CD4-positive, alpha-beta T cell treated with Interleukin-15 for 4 hours (primary cell): Measurements from ENCODE around the gene ERBB4.
"Not testable (repeated sequence)": the region's sequence is repeated elsewhere in the genome, so short reads cannot be mapped to it uniquely, and the experiment has no call there.

ENCODE experiments used
- DNase-seq: peaks from one replicate; pipeline ENCODE4 v3.0.0-alpha.2; 2020; ENCODE audit warnings: low spot score

ERBB4 gene

DNA sequence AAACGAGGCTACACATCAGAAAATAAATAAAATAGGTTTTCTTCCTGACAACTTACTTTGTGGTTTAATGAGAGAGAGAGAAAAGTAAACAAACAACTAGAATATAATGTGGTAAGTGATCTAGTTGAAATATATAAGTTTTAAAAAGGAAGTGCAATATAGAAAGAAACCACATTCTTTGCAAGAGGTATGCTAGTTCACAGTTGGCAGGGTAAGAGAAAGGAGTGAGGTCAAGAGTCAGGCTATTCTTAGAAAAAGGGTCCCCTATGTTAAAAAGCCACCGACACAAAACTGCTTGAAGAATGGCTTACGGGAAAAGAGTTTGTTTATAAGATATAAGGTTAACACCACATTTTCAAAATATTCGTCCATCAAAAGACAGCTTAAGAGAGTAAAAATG, 462.1 kb downstream of the ERBB4 start:
- DNase-seq, result no peak

DNA sequence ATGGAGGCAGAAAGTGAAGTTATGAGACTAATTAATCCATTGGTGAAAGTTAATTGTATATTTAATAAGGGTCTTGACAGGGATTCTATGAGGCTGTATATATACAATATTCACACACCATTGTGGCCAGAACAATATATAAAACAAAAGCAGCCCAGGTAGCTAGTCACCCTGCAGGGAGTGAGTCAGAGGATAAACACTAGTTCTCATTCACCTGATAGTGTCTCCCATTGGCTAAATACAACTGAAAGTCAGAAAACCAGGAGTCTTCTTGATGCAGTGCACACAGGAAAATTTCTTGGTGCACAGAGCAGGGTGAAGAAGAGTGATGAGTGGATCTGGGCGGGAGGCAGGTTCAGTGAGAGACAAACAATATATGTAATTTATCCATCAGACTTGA, 465.2 kb downstream of the ERBB4 start:
- no peak for DNase-seq

DNA sequence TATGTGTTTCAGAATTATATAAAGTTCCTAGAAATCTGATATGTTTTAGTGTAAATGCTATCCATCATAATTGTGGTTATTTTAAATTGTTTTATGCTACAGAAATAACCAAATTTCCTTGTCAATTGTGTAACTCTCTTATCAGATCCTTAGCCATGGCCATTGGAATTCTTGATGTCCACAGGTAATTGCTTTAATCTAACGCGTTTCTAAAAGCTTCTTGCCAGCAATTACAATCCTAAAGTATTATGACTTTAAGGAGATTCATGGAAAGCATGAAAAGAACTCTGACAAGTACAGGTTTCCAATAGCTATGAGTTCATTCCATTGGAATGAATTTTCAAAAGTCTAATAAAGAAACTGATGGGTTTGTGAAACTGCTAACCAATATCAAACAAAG, 472.1 kb downstream of the ERBB4 start:
- no peak for DNase-seq

DNA sequence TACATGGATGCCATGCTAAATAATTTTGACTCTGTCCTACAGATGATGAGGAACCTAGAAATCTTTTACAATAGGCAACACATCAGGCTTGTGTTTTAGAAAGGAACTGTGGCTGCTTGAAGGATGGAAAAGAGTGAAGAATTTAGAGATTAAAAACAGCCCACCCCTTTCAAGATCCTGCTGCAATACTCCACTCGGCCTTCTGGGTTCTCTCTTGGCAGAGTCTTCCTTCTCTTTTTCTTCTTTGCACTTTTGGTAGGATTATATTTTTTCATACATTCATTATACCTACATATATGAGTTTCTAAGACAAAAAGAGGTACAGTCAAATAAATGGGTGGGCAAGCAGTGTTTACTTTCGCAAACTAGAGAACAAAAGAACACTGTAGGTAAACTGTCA, 474.3 kb downstream of the ERBB4 start:
- no peak for DNase-seq

DNA sequence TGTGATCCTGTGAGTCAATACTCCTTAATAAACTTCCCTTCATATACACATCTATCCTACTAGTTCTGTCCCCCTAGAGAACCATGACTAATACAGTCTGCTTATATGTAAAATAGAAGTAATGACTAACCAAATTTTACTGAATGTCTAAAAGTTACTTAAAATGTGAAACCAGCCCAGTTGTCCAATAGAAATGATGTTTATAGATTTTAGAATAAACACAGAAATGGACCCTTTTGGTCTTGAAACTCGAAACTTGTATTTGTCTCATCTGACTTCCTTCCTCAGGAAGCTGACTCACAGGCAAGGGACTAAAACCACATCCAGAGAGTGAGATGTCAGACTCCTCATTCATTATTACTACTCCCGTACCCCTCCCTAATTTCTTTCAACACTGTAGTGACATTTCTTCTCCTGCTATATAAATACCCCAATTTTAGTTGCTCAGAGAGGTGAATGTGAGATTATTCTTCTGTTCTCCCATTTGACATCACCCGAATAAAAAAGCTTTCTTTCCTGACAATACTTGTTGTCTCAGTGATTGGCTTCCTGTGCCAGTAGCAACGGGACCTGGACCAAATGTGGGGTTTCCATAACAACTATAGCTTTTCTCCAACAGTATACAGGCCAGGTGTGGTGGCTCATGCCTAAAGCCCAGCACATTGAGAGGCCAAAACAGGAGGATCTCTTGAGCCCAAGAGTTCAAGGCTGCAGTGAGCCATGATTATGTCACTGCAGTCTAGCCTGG, 486.0 kb downstream of the ERBB4 start:
- DNase-seq, result no peak

DNA sequence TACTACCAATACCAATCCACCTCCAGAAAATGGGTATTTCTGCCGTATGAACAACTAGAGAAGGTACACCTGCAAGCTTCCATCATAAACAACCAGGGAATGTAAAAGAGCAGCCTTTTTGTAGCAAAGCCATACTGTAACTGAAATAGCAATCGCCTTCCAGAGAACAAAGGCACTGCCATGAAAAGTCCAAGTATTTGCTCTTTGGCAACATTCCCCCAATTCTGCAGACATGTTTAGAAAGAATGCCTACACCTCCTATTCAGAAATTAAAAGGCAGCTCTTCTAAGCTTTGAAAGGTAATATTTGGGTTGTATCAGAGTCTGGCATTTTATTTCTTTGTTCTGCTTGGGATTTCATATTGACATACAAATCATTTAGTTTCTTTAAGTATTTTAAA, 487.7 kb downstream of the ERBB4 start:
- DNase-seq, result no peak

DNA sequence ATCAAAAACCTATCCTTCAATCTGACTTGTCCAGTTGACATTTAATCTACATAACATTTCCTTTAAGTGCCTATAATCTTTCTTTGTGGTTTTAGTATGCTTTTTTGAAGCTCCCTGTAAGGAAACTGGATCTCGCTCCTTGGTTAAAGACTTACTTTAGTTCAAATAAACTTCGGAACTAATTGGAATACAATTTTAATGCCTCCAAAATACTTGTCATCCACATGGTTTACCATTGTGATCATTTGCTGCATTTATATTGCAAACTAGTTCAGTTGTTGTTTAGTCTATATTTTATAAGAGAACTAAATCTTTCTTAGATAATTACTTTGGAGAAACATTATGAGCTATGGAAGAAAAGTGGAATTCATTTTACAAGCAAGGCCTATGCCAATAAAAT, 496.0 kb downstream of the ERBB4 start:
- DNase-seq, result no peak

DNA sequence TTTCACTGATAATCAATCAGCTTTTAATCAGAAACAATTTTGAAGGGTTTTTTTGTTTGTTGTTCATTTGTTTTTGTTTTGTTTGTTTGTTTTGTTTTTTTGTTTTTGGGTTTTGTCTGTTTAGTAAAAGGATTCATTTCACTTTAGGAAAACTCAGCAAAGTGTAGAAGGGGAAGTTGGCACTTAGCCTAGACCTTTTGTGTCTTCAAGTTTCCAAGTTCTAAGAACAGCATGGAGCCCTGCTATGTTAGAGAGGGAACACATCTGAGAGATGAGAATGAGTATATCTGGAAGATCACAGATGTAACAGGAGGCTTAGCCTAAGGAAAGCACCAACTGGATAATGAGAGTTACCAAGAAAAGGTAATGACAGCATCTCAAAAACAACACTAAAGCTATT, 501.5 kb downstream of the ERBB4 start:
- DNase-seq, result no peak

DNA sequence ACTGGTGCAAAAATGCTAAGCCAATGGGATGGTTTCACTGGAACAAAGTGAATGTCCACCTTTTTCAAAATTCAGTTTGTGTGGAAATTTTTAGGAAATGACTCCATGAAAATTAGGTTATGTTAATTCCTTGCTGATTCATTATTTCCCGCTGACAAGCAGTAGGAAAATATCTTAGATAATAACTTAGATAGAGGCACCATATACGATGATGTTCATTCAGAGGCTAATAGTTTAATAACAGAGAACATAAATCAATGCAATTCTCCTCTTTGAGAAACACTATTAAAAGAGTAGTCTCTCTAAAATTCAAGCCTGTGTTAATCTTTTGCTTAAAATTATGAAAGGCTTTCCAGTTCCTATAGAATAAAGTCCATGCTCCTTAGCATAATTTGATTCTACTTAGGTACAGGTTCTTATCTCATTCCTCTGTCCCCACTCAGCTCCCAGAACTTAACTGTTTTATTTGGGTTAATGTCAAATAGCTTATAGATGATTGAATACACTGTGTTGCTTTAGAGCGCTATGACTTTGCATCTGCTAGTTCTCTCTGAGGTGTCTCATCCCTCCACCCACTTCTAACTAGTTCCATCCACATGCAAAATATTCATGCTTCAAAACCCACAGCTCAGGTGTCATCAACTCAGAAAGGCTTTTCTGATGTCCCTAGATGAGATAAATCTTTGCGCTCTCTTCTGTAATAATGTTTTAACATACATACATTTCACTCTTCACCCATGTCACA, 503.6 kb downstream of the ERBB4 start:
- DNase-seq, result no peak

DNA sequence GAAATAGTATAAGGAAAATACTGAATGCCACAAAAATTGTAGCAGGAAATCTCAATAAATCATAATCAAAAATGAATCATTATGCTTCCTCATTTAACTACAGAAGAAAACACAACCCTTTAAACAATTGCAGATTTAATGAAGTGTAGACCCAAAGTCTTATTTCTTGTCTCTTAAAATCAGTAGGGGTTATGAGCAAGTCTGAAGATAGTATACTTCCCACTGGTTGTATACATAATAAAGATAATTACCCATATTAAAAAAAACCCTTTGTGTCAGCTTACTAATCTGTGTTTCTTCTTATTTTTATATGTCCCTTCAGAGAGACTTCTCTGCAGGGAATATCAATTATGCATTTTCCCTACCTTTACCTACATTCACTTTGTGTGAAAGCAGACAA, 504.7 kb downstream of the ERBB4 start:
- no peak for DNase-seq

DNA sequence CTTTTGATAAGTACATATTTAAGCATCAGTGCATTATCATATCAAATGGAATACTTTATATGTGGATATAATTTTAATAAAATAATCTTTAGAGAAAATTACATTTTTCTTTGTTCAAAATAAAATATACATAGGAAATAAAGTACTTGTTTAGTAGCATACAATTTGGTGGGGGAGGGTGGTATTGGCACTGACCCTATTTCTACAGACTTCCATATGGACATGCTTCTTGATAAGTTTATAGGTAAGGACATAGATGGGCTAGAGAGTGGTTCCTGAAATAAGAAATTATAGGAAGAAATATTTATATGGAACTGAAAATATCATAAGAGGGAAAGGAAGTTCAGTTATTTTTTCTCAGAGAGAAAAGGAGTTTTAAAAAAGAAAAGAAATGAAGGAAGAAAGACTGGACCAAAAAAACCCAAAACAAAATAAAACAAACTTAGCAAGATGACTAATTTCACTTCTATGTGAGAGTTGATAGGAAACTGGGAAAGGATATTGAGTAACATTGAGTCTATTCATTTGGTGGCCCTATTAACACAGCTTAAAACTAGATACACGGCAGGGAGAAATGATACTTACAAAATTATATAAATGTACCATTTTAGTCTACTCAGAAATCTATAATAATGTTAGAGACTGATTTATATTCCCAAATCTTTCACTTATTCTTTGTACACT, 505.9 kb downstream of the ERBB4 start:
- no peak for DNase-seq

DNA sequence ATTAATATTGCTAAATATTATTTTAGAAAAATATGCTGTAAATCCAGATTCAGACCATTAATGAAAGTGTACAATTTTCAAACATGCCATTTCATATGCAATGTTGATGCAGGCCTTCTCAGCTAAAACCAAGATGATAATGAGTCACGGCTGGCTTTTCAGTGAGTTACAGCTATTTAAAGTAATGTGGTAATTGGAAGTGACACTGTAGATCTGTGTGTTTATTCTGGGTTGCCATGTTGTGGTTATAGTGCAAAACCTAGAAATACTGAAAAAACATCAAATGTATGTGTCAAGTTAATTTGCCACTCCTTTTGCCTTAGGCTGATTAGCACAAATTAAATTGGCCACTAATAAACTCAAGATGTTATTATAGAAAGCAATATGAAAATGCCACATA, 506.6 kb downstream of the ERBB4 start:
- no peak for DNase-seq

DNA sequence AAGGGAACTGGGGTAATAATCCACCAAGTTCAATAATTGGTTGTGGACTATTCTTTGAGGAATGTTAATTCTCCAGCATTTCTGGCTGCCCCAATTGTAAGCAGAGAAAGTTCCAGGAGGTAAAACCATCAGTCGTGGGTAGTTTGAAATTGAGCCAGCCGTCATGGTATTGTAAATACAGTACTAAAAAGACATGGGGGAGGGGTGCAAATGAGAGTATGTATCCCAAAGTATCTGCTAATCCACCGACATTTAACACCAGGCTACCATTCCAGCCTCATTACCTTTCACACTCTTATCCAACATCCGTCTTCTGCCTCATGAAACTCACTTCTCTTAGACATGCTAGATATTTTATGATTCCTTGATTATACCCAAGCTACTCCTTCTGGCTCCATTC, 507.9 kb downstream of the ERBB4 start:
- no peak for DNase-seq

DNA sequence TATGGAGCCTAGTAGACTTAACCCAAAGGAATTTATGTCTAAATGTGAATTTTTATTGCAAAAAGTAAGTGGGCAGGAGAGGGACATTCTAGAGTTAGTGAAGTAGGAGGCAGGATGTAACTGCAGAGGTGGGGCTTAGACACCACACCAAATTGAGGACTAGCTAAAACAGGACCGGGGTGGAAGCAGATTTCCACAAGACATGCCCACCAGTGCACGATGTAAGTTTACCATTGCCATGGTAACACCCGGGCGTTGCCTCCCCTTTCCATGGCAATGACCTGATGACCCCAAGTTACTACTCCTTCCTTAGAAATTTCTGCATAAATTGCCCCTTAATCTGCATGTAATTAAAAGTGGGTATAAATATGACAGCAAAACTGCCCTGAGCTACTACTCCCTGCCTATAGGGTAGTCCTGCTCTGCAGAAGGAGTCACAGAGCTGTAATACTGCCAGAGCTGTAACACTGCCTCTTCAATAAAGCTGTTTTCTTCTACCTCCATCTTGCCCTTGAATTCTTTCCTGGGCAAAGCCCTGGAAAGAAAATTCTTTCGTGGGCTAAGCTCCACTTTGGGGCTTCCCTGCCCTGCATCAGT, 509.7 kb downstream of the ERBB4 start:
- no peak for DNase-seq

DNA sequence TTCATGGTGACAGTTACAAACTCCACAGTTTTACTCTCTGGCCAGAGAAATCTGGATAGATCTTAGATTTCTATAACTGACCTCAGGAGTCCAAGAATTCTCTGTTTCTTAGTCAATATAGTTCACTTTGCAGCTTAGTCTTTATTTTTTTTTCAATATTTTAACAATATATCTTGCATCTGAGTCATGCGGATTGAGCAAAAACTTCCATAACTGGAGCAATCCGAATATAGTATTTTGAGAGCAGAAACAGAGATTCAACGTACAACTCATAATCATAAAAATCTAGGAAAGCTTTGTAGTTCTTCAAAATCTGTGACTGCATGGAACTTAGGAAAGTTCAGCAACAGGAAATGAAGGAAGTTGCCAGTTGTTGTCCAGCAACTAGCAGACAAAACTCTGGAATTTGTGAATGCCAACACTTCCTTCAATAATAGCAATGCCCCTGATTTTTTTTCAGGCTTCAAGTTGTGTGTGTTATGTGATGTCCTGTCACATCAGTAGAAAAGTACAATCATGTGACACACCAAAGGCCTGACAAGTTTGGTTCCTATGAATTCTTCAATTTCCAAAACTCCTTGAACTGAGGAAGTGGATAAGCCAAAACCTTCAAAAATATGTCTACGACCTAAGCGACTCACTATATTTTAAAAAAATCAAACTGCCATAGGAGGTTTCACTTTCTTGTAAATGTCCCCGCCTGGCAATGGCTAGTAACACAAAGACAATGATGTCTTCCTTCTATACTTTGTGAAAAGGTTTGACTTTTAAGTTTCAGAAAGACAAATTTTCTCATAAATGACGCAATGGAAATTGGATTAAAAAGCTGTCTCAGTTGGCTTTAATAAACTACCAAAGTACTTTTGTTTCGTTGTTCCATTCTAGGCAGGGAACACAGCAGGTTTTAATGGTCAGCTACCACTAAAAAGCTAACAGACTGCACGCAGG, 510.6 kb downstream of the ERBB4 start:
- no peak for DNase-seq

DNA sequence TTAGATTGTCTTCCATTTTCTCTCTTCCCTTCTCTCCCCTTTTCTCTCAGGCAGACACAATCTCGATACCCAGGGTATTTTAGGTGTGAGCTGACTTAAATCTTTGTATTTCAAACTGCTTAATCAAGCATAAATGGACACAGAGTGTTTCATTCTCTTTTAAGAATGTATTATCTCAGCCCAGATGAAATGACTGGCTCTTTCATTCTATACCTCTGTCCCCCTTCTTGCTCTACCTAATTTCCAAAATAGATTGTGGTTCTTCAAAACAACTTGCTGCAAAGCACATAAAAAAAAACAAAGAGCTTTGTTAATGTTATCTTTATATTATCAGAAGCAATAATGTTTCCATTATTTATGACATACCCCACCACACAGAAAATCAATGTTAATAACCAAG, 514.6 kb downstream of the ERBB4 start:
- no peak for DNase-seq

DNA sequence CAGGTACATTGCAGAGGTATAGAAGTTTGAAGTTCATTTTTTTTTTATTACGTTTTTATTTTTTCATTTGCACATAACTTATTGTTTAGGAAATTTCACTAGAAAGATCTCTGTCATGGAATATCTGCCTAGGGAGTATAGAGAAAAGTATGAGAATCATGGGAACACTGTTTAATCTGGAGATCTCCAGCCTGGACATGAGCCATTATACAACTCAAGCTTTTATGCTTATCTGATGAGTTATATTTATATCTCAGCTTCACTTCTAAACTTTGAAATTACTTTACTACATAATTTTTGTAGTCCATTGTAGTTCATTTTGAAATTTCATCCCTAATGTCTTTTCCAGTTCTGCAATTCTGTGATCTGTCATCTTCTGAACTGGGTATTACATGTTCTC, 515.6 kb downstream of the ERBB4 start:
- DNase-seq, result no peak

DNA sequence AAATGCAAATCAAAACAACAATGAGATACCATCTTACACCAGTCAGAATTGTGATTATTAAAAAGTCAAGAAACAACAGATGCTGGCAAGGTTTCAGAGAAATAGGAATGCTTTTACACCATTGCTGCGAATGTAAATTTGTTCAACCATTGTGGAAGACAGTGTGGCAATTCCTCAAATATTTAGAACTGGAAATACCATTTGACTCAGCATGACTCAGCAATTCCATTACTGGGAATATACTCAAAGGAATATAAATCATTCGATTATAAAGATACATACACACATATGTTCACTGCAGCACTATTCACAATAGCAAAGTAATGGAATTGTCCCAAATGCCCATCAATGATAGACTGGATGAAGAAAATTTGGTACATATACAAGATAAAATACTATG, 516.7 kb downstream of the ERBB4 start:
- no peak for DNase-seq

DNA sequence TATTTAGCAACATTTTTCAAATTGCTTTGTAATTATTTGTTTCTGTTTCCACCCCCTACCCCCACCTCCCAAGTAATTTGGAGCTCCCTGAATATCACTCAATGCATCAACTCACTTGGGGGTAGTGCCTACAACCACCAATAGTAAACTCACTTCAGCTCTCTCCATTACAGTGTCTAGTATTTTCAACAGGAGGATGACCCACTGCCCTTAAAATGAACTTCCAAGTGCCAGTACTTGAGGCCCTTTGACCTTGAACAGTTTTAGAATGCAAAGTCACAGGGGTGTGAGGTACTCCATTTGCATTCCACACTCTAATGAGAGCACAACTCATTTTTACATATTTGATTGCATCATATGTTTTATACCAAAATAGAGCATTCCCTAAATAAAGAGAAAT, 523.0 kb downstream of the ERBB4 start:
- DNase-seq, result no peak

DNA sequence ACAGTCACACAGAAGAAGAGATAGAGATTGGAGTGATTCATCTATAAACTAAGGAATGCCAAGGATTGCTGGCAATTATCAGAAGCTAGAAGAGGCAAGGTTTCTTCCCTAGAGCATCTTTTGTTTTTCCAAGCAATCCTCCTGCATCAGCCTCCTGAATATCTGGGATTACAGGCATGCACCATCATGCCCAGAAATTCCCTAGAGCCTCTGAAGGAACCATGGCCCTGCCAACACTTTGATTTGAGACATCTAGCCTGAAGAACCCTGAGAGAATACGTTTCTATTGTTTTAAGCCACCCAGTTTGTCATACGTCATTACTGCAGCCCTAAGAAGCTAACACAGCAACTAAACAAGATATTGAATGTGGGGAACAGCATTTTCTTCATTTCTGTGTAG, 525.0 kb downstream of the ERBB4 start:
- no peak for DNase-seq

DNA sequence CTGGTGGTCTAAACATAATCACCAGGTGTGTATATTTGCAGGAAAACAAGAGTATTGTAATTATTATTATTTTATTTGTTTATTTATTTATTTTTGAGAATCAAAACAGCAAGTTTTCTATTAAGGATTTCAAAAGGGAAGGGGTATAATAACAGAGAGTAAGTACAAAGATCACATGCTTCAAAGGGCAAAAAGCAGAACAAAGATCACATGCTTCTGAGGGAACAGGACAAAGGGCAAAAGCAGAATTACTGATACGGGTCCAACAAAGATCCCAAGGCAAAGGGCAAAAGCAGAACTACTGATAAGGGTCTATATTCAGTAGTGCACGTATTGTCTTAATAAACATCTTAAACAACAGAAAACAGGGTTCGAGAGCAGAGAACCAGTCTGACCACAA, 528.3 kb downstream of the ERBB4 start:
- DNase-seq, result not testable (repeated sequence)

DNA sequence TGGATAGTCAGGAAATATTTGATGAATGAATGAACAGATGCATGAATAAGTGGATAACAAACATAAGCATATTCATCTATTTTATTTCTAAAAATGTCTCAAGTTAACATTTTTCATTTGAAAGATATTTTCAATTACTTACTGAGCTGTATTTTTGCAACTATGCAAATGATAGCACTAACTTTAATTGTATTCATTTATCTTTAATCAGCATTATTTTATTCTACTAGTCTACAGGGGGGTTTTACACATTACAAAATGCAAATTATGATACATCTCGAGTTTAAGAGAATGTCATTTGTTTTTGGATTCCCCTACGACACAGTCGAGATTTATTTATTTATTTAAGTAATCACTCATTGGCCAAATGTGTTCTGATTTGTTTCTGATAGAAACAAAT, 530.6 kb downstream of the ERBB4 start:
- no peak for DNase-seq
